IMR-90 (cell line): ENCODE data around the gene HOXD12. TPM values are rescaled to one million over a fixed set of nuclear protein-coding genes. Genes with fewer than 3 reads are reported as not detected.

Source experiments
- ATAC-seq: fragments of 200-7000 bp; cut with Tn5 transposase; 2 replicates; pipeline ENCODE4 v1.9.1; 2020; ENCODE audit warnings: low read depth, mild to moderate bottlenecking, moderate library complexity
- BruUV-seq: library from RNA; stranded (reverse); fragments of 400-500 nt; replicated peaks from 2 replicates; lab custom pipeline; 2021; lab: Mats Ljungman, UMichigan
- CTCF ChIA-PET: fragments of 300-600 bp; formaldehyde crosslinking; extraction: SDS; loops from one replicate; lab custom pipeline; 2021; ENCODE audit warnings: antibody characterized with exemption; lab: Yijun Ruan, JAX
- POLR2A ChIA-PET: fragments of 300-600 bp; sonication (Branson Sonifier 250); formaldehyde crosslinking; loops from one replicate; lab custom pipeline; 2022; ENCODE audit warnings: antibody characterized with exemption; ENCODE audit not compliant: unreplicated experiment; lab: Charles Lee
- DNase-seq: peaks from one replicate; pipeline ENCODE4 v3.0.0; 2013
- H2AFZ ChIP-seq: replicated peaks from 2 replicates; pipeline ENCODE3; 2013; ENCODE audit warnings: low read length, mild to moderate bottlenecking; ENCODE audit not compliant: poor library complexity
- H2AK5ac ChIP-seq: 2 replicates; pipeline ENCODE4 v1.6.1; 2013; ENCODE audit warnings: low read depth, low read length, inconsistent platforms
- H2AK9ac ChIP-seq: replicated peaks from 2 replicates; pipeline ENCODE3; 2013; ENCODE audit warnings: mild to moderate bottlenecking, low read depth, low read length, moderate library complexity; ENCODE audit not compliant: poor library complexity
- H2BK120ac ChIP-seq: 2 replicates; pipeline ENCODE4 v1.6.1; 2013; ENCODE audit warnings: low read depth, low read length, inconsistent platforms
- H2BK15ac ChIP-seq: 3 replicates; pipeline ENCODE4 v1.6.1; 2013; ENCODE audit warnings: low read depth, low read length, inconsistent platforms
- H2BK20ac ChIP-seq: 2 replicates; pipeline ENCODE4 v1.6.1; 2013; ENCODE audit warnings: low read depth, mild to moderate bottlenecking, inconsistent platforms, low read length, moderate library complexity
- H2BK5ac ChIP-seq: 2 replicates; pipeline ENCODE4 v1.6.1; 2013; ENCODE audit warnings: mild to moderate bottlenecking, low read depth, low read length, inconsistent platforms; ENCODE audit not compliant: poor library complexity, severe bottlenecking
- H3K14ac ChIP-seq: replicated peaks from 2 replicates; pipeline ENCODE4 v1.6.1; 2013; ENCODE audit warnings: low read depth, low read length, inconsistent platforms
- H3K18ac ChIP-seq: 2 replicates; pipeline ENCODE4 v1.6.1; 2013; ENCODE audit warnings: low read depth, low read length, control low read depth
- H3K23ac ChIP-seq: 2 replicates; pipeline ENCODE4 v1.6.1; 2013; ENCODE audit warnings: low read depth, low read length, inconsistent platforms
- H3K27ac ChIP-seq: 2 replicates; pipeline ENCODE4 v1.5.1; 2013; ENCODE audit warnings: mild to moderate bottlenecking, control low read depth, low read length; ENCODE audit not compliant: insufficient read depth
- H3K27me3 ChIP-seq: 2 replicates; pipeline ENCODE4 v1.6.1; 2013; ENCODE audit warnings: low read length; ENCODE audit not compliant: control insufficient read depth, insufficient read depth
- H3K36me3 ChIP-seq: 2 replicates; pipeline ENCODE4 v1.6.1; 2013; ENCODE audit warnings: low read length, mixed read lengths; ENCODE audit not compliant: control insufficient read depth, insufficient read depth
- H3K4ac ChIP-seq: 2 replicates; pipeline ENCODE4 v1.6.1; 2013; ENCODE audit warnings: low read depth, low read length, inconsistent platforms
- H3K4me1 ChIP-seq: 2 replicates; pipeline ENCODE4 v1.6.1; 2013; ENCODE audit warnings: low read length, mixed read lengths; ENCODE audit not compliant: control insufficient read depth, insufficient read depth
- H3K4me2 ChIP-seq: 2 replicates; pipeline ENCODE4 v1.6.1; 2013; ENCODE audit warnings: low read depth, mild to moderate bottlenecking, control low read depth, low read length, moderate library complexity
- H3K4me3 ChIP-seq: 2 replicates; pipeline ENCODE4 v1.5.1; 2013; ENCODE audit warnings: low read depth, mild to moderate bottlenecking, control low read depth, low read length, moderate library complexity; ENCODE audit not compliant: insufficient read depth
- H3K56ac ChIP-seq: 2 replicates; pipeline ENCODE4 v1.6.1; 2013; ENCODE audit warnings: low read length, inconsistent platforms; ENCODE audit not compliant: insufficient read depth; ENCODE audit errors: extremely low read depth
- H3K79me1 ChIP-seq, 2 experiments: 2 replicates each; pipeline ENCODE4 v1.6.1; 2013; ENCODE audit warnings: low read length in 2 of 2, inconsistent platforms in 1 of 2, low read depth in 1 of 2
- H3K9ac ChIP-seq: 2 replicates; pipeline ENCODE4 v1.6.1; 2013; ENCODE audit warnings: low read depth, low read length, control low read depth
- H3K9me1 ChIP-seq: 2 replicates; pipeline ENCODE4 v1.6.1; 2013; ENCODE audit warnings: low read length, inconsistent platforms; ENCODE audit not compliant: insufficient read depth
- H3K9me3 ChIP-seq: 2 replicates; pipeline ENCODE4 v1.6.1; 2013; ENCODE audit warnings: low read length; ENCODE audit not compliant: control insufficient read depth, insufficient read depth
- H4K20me1 ChIP-seq: 2 replicates; pipeline ENCODE4 v1.6.1; 2013; ENCODE audit warnings: low read length, inconsistent platforms; ENCODE audit not compliant: insufficient read depth
- H4K5ac ChIP-seq: 2 replicates; pipeline ENCODE4 v1.6.1; 2013; ENCODE audit warnings: mild to moderate bottlenecking, low read depth, low read length, control low read depth
- H4K8ac ChIP-seq, 2 experiments: 2 replicates each; pipeline ENCODE4 v1.6.1; 2013; ENCODE audit warnings: low read depth in 2 of 2, low read length in 2 of 2, control low read depth in 1 of 2, inconsistent platforms in 1 of 2
- H4K91ac ChIP-seq: 2 replicates; pipeline ENCODE4 v1.6.1; 2013; ENCODE audit warnings: low read depth, low read length, inconsistent platforms; ENCODE audit not compliant: insufficient read depth
- CEBPB ChIP-seq: IDR thresholded peaks from 2 replicates; pipeline ENCODE4 v1.6.1; 2012; ENCODE audit warnings: low read depth, low read length, improper control_type of control experiment
- CTCF ChIP-seq: conservative IDR thresholded peaks from 2 replicates; pipeline ENCODE4 v1.5.1; 2012; ENCODE audit warnings: mild to moderate bottlenecking, low read depth, low read length, improper control_type of control experiment
- FOS ChIP-seq: fragments of 150-350 bp; IDR thresholded peaks from 2 replicates; pipeline ENCODE4 v1.6.1; 2016; ENCODE audit warnings: low read depth, low read length
- MXI1 ChIP-seq: IDR thresholded peaks from 2 replicates; pipeline ENCODE4 v1.6.1; 2012; ENCODE audit warnings: low read depth, mild to moderate bottlenecking, low read length, moderate library complexity, borderline replicate concordance
- NFE2L2 ChIP-seq: fragments of 150-350 bp; IDR thresholded peaks from 2 replicates; pipeline ENCODE4 v1.6.1; 2016; ENCODE audit warnings: low read depth, mild to moderate bottlenecking, low read length
- POLR2A ChIP-seq: IDR thresholded peaks from 2 replicates; pipeline ENCODE4 v1.6.1; 2012; ENCODE audit warnings: mild to moderate bottlenecking, low read depth, low read length
- RFX5 ChIP-seq: IDR thresholded peaks from 2 replicates; pipeline ENCODE4 v1.8.0; 2012; ENCODE audit warnings: low read depth, mild to moderate bottlenecking, low read length, moderate library complexity
- SMC3 ChIP-seq: fragments of 150-350 bp; IDR thresholded peaks from 2 replicates; pipeline ENCODE4 v1.6.1; 2016; ENCODE audit warnings: low read depth, mild to moderate bottlenecking, antibody characterized with exemption, low read length, moderate library complexity
- USF2 ChIP-seq: fragments of 150-350 bp; IDR thresholded peaks from 2 replicates; pipeline ENCODE4 v1.6.1; 2017; ENCODE audit warnings: mild to moderate bottlenecking, antibody characterized with exemption, low read length, low read depth
- WGBS, 2 experiments: methylation state at CpG; one replicate each; pipeline versions ENCODE4 v1.1.5 to v1.1.7; 2013; ENCODE audit warnings: missing lambda C conversion rate in 2 of 2; ENCODE audit not compliant: insufficient read length in 1 of 2; ENCODE audit errors: extremely low coverage in 2 of 2; 5-methylcytosine and 5-hydroxymethylcytosine counted together
- dilution Hi-C: fragments of 300-500 bp; cut with HindIII; formaldehyde crosslinking; loops from one replicate; pipeline ENCODE4 v1.14.3; 2018; ENCODE audit warnings: low sequenced_read_pairs; ENCODE audit not compliant: unreplicated experiment
- in situ Hi-C: fragments of 300-500 bp; cut with MboI; formaldehyde crosslinking; loops from 3 replicates; pipeline ENCODE4 v1.14.3; 2019; ENCODE audit warnings: low sequenced_read_pairs, inconsistent platforms, mixed read lengths
- intact Hi-C: fragments of 100-400 bp; cut with micrococcal nuclease; formaldehyde crosslinking; loops from 2 replicates; pipeline ENCODE4 v1.10.0; 2022
- polyA plus RNA-seq, 3 experiments: library from polyadenylated mRNA; depleted of rRNA; stranded (reverse); fragments of >200 nt; gene quantifications; 2 replicates each; pipeline ENCODE4 v1.2.3, GENCODE V29; 2012; ENCODE audit warnings: low replicate concordance in 1 of 3
- total RNA-seq: library from RNA; depleted of rRNA; stranded (reverse); fragments of >200 nt; gene quantifications from 2 replicates; pipeline ENCODE4 v1.2.3, GENCODE V29; 2012

HOXD12 gene
- total and polyA plus RNA-seq, 2 of the 4 experiments (the other 2 are of a cell fraction), result not detected

GRCh38 chr2:176076063-176076462 is 23.5 kb upstream of the HOXD12 start:
- CTCF ChIA-PET, result no interaction called here
- no peak overlapping the region for H2BK5ac ChIP-seq
- H4K8ac ChIP-seq, result no peak overlapping the region
- WGBS, 2 experiments, result 0% methylated on average over 2 of the region's 7 CpGs; no CpG with 5 or more reads in 1 of the 2 experiments
- H4K20me1 ChIP-seq, result peaks cover 3% of the 10 kb centered on the region; the same call in 1 of the 2 replicates
- POLR2A ChIA-PET, result interaction anchor here (0.6 kb wide), 1 partner anchor 370 kb away, joined by 4 read pairs; no protein-coding TSS in a partner anchor
- H3K4me1 ChIP-seq, result peaks cover 1% of the 10 kb centered on the region
- no peak overlapping the region for H2AK9ac ChIP-seq
- no peak overlapping the region for H4K5ac ChIP-seq
- peaks cover 16% of the 10 kb centered on the region; the same call in 1 of the 2 replicates for H3K9me3 ChIP-seq
- H3K4me3 ChIP-seq, result no peak overlapping the region
- no peak overlapping the region for H3K9ac ChIP-seq
- no peak overlapping the region for H2AFZ ChIP-seq
- no peak overlapping the region for H2BK120ac ChIP-seq
- no peaks in the 10 kb centered on the region for H3K79me1 ChIP-seq
- no peak overlapping the region for H2BK15ac ChIP-seq
- ATAC-seq (no peak), DNase-seq (no peak)
- no peak overlapping the region for H2BK20ac ChIP-seq
- intact Hi-C loops (no loop called here), dilution Hi-C loops (no loop called here), in situ Hi-C loops (loop anchor here (25.0 kb wide), 2 partner anchors 1039 to 1339 kb away; no protein-coding TSS in a partner anchor)
- H3K56ac ChIP-seq, result no peak overlapping the region
- H3K9me1 ChIP-seq, result no peaks in the 10 kb centered on the region
- H3K4me2 ChIP-seq, result no peak overlapping the region
- no peak overlapping the region for H3K23ac ChIP-seq
- no peak overlapping the region for H3K14ac ChIP-seq
- H3K27ac ChIP-seq, result no peak overlapping the region
- no peak overlapping the region for H3K4ac ChIP-seq
- H3K18ac ChIP-seq, result no peak overlapping the region
- H3K36me3 ChIP-seq, result no peaks in the 10 kb centered on the region
- no peak overlapping the region for H4K91ac ChIP-seq
- TF ChIP-seq RFX5, result no peak
- TF ChIP-seq MXI1, result no peak
- TF ChIP-seq FOS, result no peak
- no peak for TF ChIP-seq NFE2L2
- TF ChIP-seq POLR2A, result no peak
- TF ChIP-seq USF2, result no peak
- TF ChIP-seq CTCF, result no peak
- TF ChIP-seq CEBPB, result no peak
- no peak for TF ChIP-seq SMC3
- no peak overlapping the region for H2AK5ac ChIP-seq
- H3K27me3 ChIP-seq, result peaks cover 85% of the 10 kb centered on the region
- no TSS peak for BruUV-seq
